Measurements from ENCODE around the gene SYNPO2.

DNA sequence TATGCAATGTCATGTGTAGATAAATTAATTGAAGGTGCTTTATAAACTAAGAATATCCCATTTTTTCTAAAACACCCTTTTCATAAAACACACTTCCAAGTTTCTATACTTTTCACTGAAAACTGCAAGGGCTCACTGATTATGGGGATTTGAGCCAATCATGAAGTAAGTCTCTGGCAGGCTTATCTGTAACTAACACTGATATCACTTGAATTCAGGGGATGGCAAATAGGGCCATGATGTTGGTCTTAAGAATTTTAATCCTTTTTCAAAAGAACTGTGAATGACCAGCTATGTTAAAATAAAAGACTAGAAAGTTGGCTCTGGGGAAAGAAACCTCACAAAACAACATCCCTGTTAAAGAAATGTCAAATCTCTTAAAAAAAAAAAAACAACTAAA is 39.8 kb upstream of the SYNPO2 start:
- no peak for TF ChIP-seq CTCF (conservative IDR thresholded peaks at IDR 0.05; ENCODE audit: low read depth, low read length)
- TF ChIP-seq EZH2phosphoT487 (IDR thresholded peaks at IDR 0.05; ENCODE audit: borderline replicate concordance, low read length) = no peak
